ENCODE measurements around the gene GRXCR1. TPM values are rescaled to one million over a fixed set of nuclear protein-coding genes. Genes with fewer than 3 reads are reported as not detected.

Gene GRXCR1
- total RNA-seq, 1 experiment from 2014 or later: not detected

DNA sequence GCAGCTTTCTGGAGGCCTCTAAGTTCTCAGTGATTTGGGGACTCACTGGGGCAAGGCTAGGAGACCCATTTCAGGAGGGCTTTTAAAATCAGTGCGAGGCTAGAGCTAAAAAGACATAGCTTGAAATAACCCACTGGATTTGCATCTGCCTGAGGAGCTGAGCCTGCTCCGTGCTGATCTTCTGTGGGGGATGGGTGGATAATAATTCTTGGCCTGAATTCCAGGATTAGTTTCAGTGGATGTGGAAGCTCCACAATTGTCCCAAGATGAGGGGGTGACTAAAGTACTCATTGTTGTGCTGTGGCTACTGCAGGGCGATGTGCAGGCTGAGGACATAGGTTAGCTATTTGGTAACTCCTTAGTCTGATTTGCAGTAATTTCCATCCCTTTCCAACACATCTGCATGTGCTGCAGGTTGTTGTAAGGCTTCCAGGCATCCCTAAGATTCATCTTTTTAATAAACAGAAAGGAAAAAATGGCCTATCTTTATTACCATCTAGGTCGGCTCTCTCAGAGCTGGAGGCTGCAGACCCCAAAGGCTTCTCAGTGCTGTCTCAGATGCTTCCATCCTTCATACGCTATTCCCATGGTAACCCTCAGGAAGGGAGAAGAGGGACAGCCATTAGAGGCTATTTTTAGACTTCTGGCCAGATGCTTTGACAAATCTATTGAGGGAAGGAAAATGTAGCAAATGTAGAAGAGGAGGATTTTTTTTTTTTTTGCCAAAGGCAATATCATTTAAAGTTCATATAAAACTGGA is 63.4 kb downstream of the GRXCR1 start:
- no peak overlapping the region for H3K27ac ChIP-seq
- no peaks in the 10 kb centered on the region for H3K36me3 ChIP-seq
- no peaks in the 10 kb centered on the region for H3K9me3 ChIP-seq (replicated peaks)
- H3K27me3 ChIP-seq (replicated peaks): no peaks in the 10 kb centered on the region
- H3K4me3 ChIP-seq: no peak overlapping the region
- no peak for DNase-seq (ENCODE audit: low read depth in 1 of 2, low spot score in 2 of 2)
- H3K4me1 ChIP-seq (replicated peaks): no peaks in the 10 kb centered on the region

GRCh38 chr4:42965326-42965725 is 72.8 kb downstream of the GRXCR1 start:
- Histone ChIP-seq H3K27ac (no peak overlapping the region), H3K36me3 (no peaks in the 10 kb centered on the region), H3K4me3 (no peak overlapping the region), H3K9me3 (replicated peaks) (no peaks in the 10 kb centered on the region), H3K4me1 (replicated peaks) (no peaks in the 10 kb centered on the region), H3K27me3 (replicated peaks) (no peaks in the 10 kb centered on the region)
- no peak for DNase-seq (ENCODE audit: low read depth in 1 of 2, low spot score in 2 of 2)

GRCh38 chr4:42985976-42986375 is 93.5 kb downstream of the GRXCR1 start:
- H3K4me3 ChIP-seq: no peak overlapping the region
- H3K36me3 ChIP-seq: no peaks in the 10 kb centered on the region
- H3K27ac ChIP-seq: no peak overlapping the region
- no peaks in the 10 kb centered on the region for H3K27me3 ChIP-seq (replicated peaks)
- H3K4me1 ChIP-seq (replicated peaks): no peaks in the 10 kb centered on the region
- DNase-seq (ENCODE audit: low read depth in 1 of 2, low spot score in 2 of 2): no peak
- no peaks in the 10 kb centered on the region for H3K9me3 ChIP-seq (replicated peaks)

DNA sequence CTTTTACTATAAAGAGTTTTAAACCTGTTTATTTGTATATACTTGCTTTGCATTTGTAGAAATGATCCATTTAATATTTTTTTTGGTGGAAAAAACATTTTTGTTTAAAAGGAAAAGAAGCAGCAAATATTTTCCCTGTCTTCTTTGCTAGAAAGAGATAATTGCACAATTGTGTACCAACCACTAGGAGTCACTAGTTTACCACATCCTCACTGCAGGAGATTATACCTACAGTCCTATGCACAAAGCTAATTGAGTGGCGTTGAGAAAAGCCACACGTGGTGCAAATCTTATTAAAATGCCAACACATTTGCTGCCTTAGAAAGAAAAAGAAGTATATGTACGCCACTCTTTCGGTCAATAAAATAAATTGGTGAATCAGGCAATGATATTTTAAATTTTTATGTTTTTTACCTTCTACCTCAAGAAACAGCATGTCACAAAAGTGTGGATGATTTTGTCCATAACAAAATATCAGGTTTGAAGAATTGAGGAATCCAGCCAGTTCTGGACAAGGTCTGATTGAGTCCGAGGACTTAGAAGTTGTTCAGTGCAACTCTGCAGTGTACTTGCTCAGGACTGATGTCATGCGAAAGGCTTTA is 102.9 kb downstream of the GRXCR1 start:
- Histone ChIP-seq H3K27me3 (replicated peaks) (no peaks in the 10 kb centered on the region), H3K4me1 (replicated peaks) (no peaks in the 10 kb centered on the region), H3K36me3 (no peaks in the 10 kb centered on the region), H3K4me3 (no peak overlapping the region), H3K9me3 (replicated peaks) (no peaks in the 10 kb centered on the region), H3K27ac (no peak overlapping the region)
- no peak for DNase-seq (ENCODE audit: low read depth in 1 of 2, low spot score in 2 of 2)

GRCh38 chr4:43008793-43009192 is 116.3 kb downstream of the GRXCR1 start:
- H3K27ac ChIP-seq: no peak overlapping the region
- H3K36me3 ChIP-seq: no peaks in the 10 kb centered on the region
- H3K27me3 ChIP-seq (replicated peaks): no peaks in the 10 kb centered on the region
- DNase-seq (ENCODE audit: low read depth in 1 of 2, low spot score in 2 of 2): no peak
- H3K4me1 ChIP-seq (replicated peaks): no peaks in the 10 kb centered on the region
- H3K9me3 ChIP-seq (replicated peaks): no peaks in the 10 kb centered on the region
- no peak overlapping the region for H3K4me3 ChIP-seq

- DNase-seq (ENCODE audit: low read depth in 1 of 2, low spot score in 2 of 2): no peak
- no peaks in the 10 kb centered on the region for H3K27me3 ChIP-seq (replicated peaks)
- no peak overlapping the region for H3K27ac ChIP-seq
- H3K4me1 ChIP-seq (replicated peaks): no peaks in the 10 kb centered on the region
- H3K9me3 ChIP-seq (replicated peaks): no peaks in the 10 kb centered on the region
- H3K36me3 ChIP-seq: no peaks in the 10 kb centered on the region
- no peak overlapping the region for H3K4me3 ChIP-seq
Measured at GRCh38 chr4:43014256-43014655, 121.7 kb downstream of the GRXCR1 start.

GRCh38 chr4:43041632-43042031 is 149.1 kb downstream of the GRXCR1 start:
- no peaks in the 10 kb centered on the region for H3K36me3 ChIP-seq
- H3K27me3 ChIP-seq (replicated peaks): no peaks in the 10 kb centered on the region
- H3K9me3 ChIP-seq (replicated peaks): no peaks in the 10 kb centered on the region

DNA sequence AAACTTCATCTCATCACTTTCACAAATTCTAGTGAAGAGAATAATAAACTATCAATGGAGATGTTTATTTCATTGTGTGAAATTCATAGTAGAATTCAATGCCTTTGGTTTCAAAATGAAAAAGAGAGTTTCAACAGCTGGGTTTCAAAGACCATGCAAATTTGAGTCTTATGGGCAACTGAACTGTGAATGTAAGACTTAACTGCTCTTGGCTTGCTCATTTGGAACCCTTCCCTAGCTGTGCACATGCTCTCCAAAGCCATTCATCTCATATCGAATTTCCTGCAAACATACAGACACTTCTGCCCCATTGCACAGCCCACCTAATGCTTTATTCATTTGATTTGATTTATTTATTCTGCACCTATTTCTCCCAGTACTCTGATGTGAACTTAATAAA is 154.5 kb downstream of the GRXCR1 start:
- DNase-seq (ENCODE audit: low read depth in 1 of 2, low spot score in 2 of 2): no peak
- no peak overlapping the region for H3K27ac ChIP-seq
- H3K4me3 ChIP-seq: no peak overlapping the region
- H3K36me3 ChIP-seq: no peaks in the 10 kb centered on the region
- no peaks in the 10 kb centered on the region for H3K4me1 ChIP-seq (replicated peaks)
- no peaks in the 10 kb centered on the region for H3K27me3 ChIP-seq (replicated peaks)
- H3K9me3 ChIP-seq (replicated peaks): no peaks in the 10 kb centered on the region

More at GRCh38 chr4:43041632-43042031, 149.1 kb downstream of the GRXCR1 start:
- no peak for DNase-seq (ENCODE audit: low read depth in 1 of 2, low spot score in 2 of 2)
- Histone ChIP-seq H3K4me1 (replicated peaks) (no peaks in the 10 kb centered on the region), H3K27ac (no peak overlapping the region), H3K4me3 (no peak overlapping the region)

GRCh38 chr4:43048570-43048969 is 156.1 kb downstream of the GRXCR1 start:
- H3K36me3 ChIP-seq: no peaks in the 10 kb centered on the region
- no peaks in the 10 kb centered on the region for H3K9me3 ChIP-seq (replicated peaks)
- no peaks in the 10 kb centered on the region for H3K4me1 ChIP-seq (replicated peaks)
- no peaks in the 10 kb centered on the region for H3K27me3 ChIP-seq (replicated peaks)
- DNase-seq (ENCODE audit: low read depth in 1 of 2, low spot score in 2 of 2): no peak
- H3K4me3 ChIP-seq: no peak overlapping the region
- no peak overlapping the region for H3K27ac ChIP-seq

DNA sequence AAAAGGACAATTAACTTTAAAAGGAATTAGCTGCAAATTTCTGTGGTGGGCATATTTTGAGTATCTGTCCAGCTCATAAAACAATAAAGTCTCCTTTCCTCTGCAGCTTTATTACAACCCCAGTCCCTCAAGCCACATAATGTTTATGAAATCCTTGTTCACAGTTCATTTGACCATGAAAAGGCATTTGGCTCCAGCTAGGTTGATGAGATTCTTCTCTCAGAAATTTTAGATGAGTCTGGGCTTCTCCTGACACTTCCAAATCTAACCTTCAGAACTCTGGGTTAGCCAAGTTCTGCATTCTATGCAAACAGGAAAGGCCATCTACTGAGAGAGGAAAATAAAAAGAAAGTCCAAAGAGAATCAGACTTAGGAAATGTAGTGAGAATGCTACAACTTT is 156.8 kb downstream of the GRXCR1 start:
- DNase-seq (ENCODE audit: low read depth in 1 of 2, low spot score in 2 of 2): no peak
- H3K4me1 ChIP-seq (replicated peaks): no peaks in the 10 kb centered on the region
- H3K4me3 ChIP-seq: no peak overlapping the region
- no peaks in the 10 kb centered on the region for H3K9me3 ChIP-seq (replicated peaks)
- no peaks in the 10 kb centered on the region for H3K36me3 ChIP-seq
- H3K27ac ChIP-seq: no peak overlapping the region
- no peaks in the 10 kb centered on the region for H3K27me3 ChIP-seq (replicated peaks)

- no peak overlapping the region for H3K27ac ChIP-seq
- no peaks in the 10 kb centered on the region for H3K9me3 ChIP-seq (replicated peaks)
- no peaks in the 10 kb centered on the region for H3K27me3 ChIP-seq (replicated peaks)
- H3K4me3 ChIP-seq: no peak overlapping the region
- no peaks in the 10 kb centered on the region for H3K36me3 ChIP-seq
- no peaks in the 10 kb centered on the region for H3K4me1 ChIP-seq (replicated peaks)
- DNase-seq (ENCODE audit: low read depth in 1 of 2, low spot score in 2 of 2): no peak
Measured at GRCh38 chr4:43066415-43066814, 173.9 kb downstream of the GRXCR1 start.

DNA sequence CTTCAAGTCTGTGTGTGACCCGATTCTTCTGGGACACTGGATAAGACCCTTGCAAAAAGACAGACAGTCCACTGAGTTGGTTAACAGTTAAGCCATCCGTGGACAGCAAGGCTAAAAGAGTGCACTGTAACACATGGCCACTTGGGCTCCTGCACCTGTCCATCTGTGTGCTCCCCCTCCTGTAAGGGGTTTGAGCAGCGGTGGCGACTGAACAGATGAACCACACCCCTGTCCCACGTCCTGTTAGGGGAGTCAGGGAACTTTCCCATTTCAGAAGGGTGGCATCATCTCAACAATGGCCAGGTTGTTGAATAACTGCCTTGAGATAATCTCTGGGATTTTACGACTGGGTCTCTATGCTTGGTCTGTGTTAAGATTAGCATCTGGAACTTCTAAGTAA is 178.6 kb downstream of the GRXCR1 start:
- H3K9me3 ChIP-seq (replicated peaks): no peaks in the 10 kb centered on the region
- no peak overlapping the region for H3K4me3 ChIP-seq
- no peak for DNase-seq (ENCODE audit: low read depth in 1 of 2, low spot score in 2 of 2)
- H3K27me3 ChIP-seq (replicated peaks): no peaks in the 10 kb centered on the region
- H3K27ac ChIP-seq: no peak overlapping the region
- H3K36me3 ChIP-seq: no peaks in the 10 kb centered on the region
- H3K4me1 ChIP-seq (replicated peaks): no peaks in the 10 kb centered on the region
